Ectodermal cell (in vitro differentiated cells): Measurements from ENCODE around the gene PTTG2. TPM values are rescaled to one million over a fixed set of nuclear protein-coding genes. Genes with fewer than 3 reads are reported as not detected.
"Not testable (repeated sequence)": the region's sequence is repeated elsewhere in the genome, so short reads cannot be mapped to it uniquely, and the experiment has no call there.

Source experiments
- H3K27ac ChIP-seq: 2 replicates; pipeline ENCODE4 v1.7.0; 2013; ENCODE audit warnings: mild to moderate bottlenecking, low read depth, low read length; ENCODE audit not compliant: insufficient read depth, poor library complexity, severe bottlenecking
- H3K27me3 ChIP-seq: 2 replicates; pipeline ENCODE4 v1.7.0; 2013; ENCODE audit warnings: mild to moderate bottlenecking, low read length; ENCODE audit not compliant: insufficient read depth, control insufficient read depth, poor library complexity, severe bottlenecking
- H3K36me3 ChIP-seq: one replicate; pipeline ENCODE4 v1.7.0; 2013; ENCODE audit warnings: low read length; ENCODE audit not compliant: control insufficient read depth, insufficient read depth
- H3K4me1 ChIP-seq: one replicate; pipeline ENCODE4 v1.7.0; 2013; ENCODE audit warnings: low read length; ENCODE audit not compliant: control insufficient read depth, insufficient read depth
- H3K4me3 ChIP-seq: 2 replicates; pipeline ENCODE4 v1.7.0; 2013; ENCODE audit warnings: low read depth, low read length, control low read depth; ENCODE audit not compliant: insufficient read depth
- H3K9me3 ChIP-seq: 2 replicates; pipeline ENCODE4 v1.7.0; 2013; ENCODE audit warnings: mild to moderate bottlenecking, low read length, moderate library complexity; ENCODE audit not compliant: control insufficient read depth
- WGBS, 2 experiments: methylation state at CpG; one replicate each; pipeline ENCODE4 v1.1.7; 2013; ENCODE audit warnings: missing lambda C conversion rate in 2 of 2; 5-methylcytosine and 5-hydroxymethylcytosine counted together
- polyA plus RNA-seq, 4 experiments: library from polyadenylated mRNA; stranded (reverse); fragments of 50-300 nt; gene quantifications; one replicate each; pipeline ENCODE4 v1.2.3, GENCODE V29; 2013

The PTTG2 gene
- not detected for polyA plus RNA-seq (2013, experiment 1 of 4)
- not detected for polyA plus RNA-seq (2013, experiment 2 of 4)
- not detected for polyA plus RNA-seq (2013, experiment 3 of 4)
- not detected for polyA plus RNA-seq (2013, experiment 4 of 4)

- 95 to 96% methylated on average over 5 of the region's 5 CpGs for WGBS, 2 experiments
- H3K4me1 ChIP-seq = no peaks in the 10 kb centered on the region
- H3K36me3 ChIP-seq = no peaks in the 10 kb centered on the region
- H3K9me3 ChIP-seq = no peaks in the 10 kb centered on the region
- H3K4me3 ChIP-seq = no peak within 1 kb of the TSS
- no peak within 1 kb of the TSS for H3K27ac ChIP-seq
- H3K27me3 ChIP-seq = no peaks in the 10 kb centered on the region
Observed at GRCh38 chr4:37960098-37960497, at the start of gene PTTG2. Gene PTTG2, plus strand, starts transcription at chr4:37960398. Its CDS starts 37 bp downstream, at chr4:37960435.

- Histone ChIP-seq H3K27ac (no peak overlapping the region), H3K36me3 (no peaks in the 10 kb centered on the region), H3K9me3 (no peaks in the 10 kb centered on the region), H3K4me1 (no peaks in the 10 kb centered on the region), H3K4me3 (no peak overlapping the region), H3K27me3 (no peaks in the 10 kb centered on the region)
- 93 to 96% methylated on average over 3 of the region's 3 CpGs for WGBS, 2 experiments
Observed at GRCh38 chr4:37914539-37914938, 45.7 kb upstream of the PTTG2 start.

DNA sequence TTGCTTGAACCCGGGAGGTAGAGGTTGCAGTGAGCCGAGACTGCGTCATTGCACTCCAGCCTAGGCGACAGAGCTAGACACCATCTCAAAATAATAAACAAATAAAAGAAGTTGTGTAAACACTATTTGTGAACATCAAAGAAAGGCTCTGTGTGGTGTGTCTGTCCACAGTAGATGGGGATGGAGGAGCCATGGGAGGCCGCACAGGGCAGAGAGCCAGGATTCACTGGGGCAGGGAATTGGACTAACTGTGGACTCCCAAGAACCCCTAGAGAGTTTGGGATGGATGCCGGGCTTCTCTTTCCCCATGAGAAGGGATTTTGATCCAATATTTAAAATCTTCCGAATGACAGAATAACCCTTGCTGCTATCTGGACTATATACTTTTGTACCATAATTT lies 42.8 kb upstream of the PTTG2 start:
- no peaks in the 10 kb centered on the region for H3K27me3 ChIP-seq
- no peak overlapping the region for H3K27ac ChIP-seq
- no peaks in the 10 kb centered on the region for H3K4me1 ChIP-seq
- WGBS, 2 experiments = 86 to 91% methylated on average over 6 of the region's 7 CpGs
- H3K4me3 ChIP-seq = no peak overlapping the region
- no peaks in the 10 kb centered on the region for H3K9me3 ChIP-seq
- H3K36me3 ChIP-seq = no peaks in the 10 kb centered on the region

DNA sequence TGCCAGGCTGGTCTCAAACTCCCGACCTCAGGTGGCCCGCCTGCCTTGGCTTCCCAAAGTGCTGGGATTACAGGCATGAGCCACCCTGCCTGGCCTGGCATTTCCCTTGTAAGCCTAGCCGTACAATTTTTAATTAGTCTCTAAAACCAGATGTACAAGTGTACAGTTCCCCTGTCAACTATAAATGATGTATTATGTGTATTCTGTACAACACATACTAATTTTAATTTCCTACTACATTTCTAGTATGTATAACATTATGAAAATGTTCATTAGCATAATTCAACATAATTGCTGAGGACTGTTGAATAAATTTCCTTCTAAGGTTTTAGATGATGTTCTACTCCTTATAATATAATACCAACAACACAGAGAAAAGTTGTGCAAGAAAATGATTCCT lies 41.5 kb upstream of the PTTG2 start:
- WGBS, 2 experiments = 89 to 92% methylated on average over 3 of the region's 3 CpGs
- Histone ChIP-seq H3K27ac (no peak overlapping the region), H3K4me1 (no peaks in the 10 kb centered on the region), H3K9me3 (no peaks in the 10 kb centered on the region), H3K4me3 (no peak overlapping the region), H3K36me3 (no peaks in the 10 kb centered on the region), H3K27me3 (no peaks in the 10 kb centered on the region)

DNA sequence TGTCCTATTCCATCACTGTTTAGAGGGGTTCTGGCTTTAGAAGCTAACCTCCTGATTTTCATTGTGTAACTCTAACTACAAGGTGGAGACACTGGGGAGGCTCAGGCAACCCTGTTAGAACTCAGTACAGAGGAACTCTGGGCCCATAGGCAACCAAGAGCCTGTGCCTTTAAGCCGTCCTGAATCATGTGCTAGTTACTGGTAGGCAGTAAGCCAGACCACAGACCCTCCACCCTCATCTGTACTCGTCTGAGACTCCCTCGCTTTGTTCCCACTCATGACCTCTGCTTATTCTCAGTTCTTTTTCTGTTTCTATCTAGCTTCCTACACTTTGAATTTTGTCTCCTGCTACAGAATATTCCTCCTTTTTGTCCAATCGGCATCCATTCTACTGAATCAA lies 37.9 kb upstream of the PTTG2 start:
- H3K27me3 ChIP-seq = no peaks in the 10 kb centered on the region
- no peaks in the 10 kb centered on the region for H3K36me3 ChIP-seq
- no peak overlapping the region for H3K4me3 ChIP-seq
- H3K4me1 ChIP-seq = no peaks in the 10 kb centered on the region
- no peak overlapping the region for H3K27ac ChIP-seq
- no peaks in the 10 kb centered on the region for H3K9me3 ChIP-seq
- 88 to 91% methylated on average over 4 of the region's 4 CpGs for WGBS, 2 experiments

DNA sequence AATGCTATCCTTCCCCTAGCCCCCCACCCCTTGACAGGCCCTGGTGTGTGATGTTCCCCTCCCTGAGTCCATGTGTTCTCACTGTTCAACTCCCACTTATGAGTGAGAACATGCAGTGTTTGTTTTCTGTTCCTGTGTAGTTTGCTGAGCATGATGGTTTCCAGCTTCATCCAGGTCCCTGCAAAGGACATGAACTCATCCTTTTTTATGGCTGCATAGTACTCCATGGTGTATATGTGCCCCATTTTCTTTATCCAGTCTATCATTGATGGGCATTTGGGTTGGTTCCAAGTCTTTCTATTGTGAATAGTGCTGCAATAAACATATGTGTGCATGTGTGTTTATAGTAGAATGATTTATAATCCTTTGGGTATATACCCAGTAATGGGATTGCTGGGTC lies 37.1 kb upstream of the PTTG2 start:
- H3K4me3 ChIP-seq, H3K9me3 ChIP-seq, H3K27ac ChIP-seq, H3K4me1 ChIP-seq, H3K36me3 ChIP-seq, H3K27me3 ChIP-seq: not testable (repeated sequence)

DNA sequence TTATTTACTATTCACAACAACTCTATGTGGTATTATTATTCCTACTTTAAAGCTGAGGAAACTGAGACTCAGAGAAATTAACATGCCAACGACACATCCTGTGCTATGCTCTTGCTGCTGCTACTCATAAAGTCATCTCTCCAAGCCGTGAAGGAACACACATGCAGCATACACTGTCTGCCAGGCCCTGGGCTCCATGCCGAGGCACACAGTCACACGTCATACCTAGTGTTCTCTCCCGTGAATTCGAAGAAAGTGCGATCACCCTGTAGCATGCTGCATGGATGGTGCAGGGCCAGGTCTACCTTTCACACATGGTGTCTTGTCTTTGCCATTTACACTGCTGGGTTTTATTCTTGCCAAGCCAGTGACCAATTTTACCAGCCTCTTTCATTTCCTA lies 35.3 kb upstream of the PTTG2 start:
- no peak overlapping the region for H3K27ac ChIP-seq
- 79% methylated on average over 7 of the region's 7 CpGs for WGBS, 2 experiments
- no peaks in the 10 kb centered on the region for H3K27me3 ChIP-seq
- no peaks in the 10 kb centered on the region for H3K36me3 ChIP-seq
- no peak overlapping the region for H3K4me3 ChIP-seq
- H3K9me3 ChIP-seq = no peaks in the 10 kb centered on the region
- H3K4me1 ChIP-seq = no peaks in the 10 kb centered on the region

GRCh38 chr4:37927434-37927833 lies 32.8 kb upstream of the PTTG2 start:
- H3K27ac ChIP-seq = no peak overlapping the region
- H3K27me3 ChIP-seq = no peaks in the 10 kb centered on the region
- no peaks in the 10 kb centered on the region for H3K4me1 ChIP-seq
- no peaks in the 10 kb centered on the region for H3K9me3 ChIP-seq
- no peak overlapping the region for H3K4me3 ChIP-seq
- WGBS, 2 experiments = 93 to 95% methylated on average over 4 of the region's 4 CpGs
- no peaks in the 10 kb centered on the region for H3K36me3 ChIP-seq

DNA sequence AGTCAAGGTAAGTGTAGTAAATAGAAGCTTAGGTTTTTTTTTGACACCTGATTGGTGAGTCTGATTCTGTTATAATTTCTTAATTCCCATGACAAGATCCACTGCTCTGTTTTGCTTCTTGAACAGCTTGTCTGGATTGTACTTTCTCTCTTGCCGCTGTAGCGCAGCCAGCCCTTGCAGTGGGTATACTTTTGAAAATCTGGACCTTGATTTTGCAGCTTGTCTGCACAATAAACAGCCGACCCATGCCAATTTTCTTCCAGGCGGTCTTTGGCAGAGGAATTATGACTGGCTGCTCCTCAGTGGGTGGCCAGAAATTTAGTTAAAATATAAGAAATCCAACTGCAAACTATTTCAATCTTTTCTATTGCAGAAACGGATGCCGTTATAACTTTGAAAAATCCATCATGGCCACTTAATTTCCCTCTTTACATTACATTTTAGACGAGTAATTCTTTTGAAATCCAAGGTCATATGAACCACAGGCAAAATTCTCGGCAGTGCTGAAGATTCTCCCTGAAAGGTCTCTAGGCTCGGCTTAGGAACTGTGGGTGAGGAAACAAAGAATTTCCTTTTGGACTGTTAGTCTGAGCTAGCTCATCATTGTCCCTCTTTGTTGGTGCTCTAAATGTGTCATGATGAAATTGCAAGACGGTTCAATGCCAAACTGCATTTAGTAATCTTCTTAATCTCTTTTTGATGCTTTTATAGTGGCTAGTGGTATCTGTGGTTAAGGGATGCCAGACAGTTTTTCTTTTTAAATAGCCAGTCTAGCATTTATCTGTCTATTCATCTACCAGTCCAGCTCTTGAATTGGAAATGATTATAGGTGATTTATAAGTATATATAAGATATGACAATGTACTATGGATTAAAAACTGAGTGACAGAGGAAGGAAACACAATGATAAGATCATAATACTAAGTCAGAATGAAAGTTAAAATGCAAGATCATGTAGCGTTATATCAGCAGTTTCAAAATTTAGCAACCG lies 31.5 kb upstream of the PTTG2 start:
- Histone ChIP-seq H3K27me3 (no peaks in the 10 kb centered on the region), H3K4me3 (no peak overlapping the region), H3K9me3 (no peaks in the 10 kb centered on the region), H3K27ac (no peak overlapping the region), H3K36me3 (no peaks in the 10 kb centered on the region), H3K4me1 (no peaks in the 10 kb centered on the region)
- 90 to 91% methylated on average over 12 of the region's 12 CpGs for WGBS, 2 experiments

DNA sequence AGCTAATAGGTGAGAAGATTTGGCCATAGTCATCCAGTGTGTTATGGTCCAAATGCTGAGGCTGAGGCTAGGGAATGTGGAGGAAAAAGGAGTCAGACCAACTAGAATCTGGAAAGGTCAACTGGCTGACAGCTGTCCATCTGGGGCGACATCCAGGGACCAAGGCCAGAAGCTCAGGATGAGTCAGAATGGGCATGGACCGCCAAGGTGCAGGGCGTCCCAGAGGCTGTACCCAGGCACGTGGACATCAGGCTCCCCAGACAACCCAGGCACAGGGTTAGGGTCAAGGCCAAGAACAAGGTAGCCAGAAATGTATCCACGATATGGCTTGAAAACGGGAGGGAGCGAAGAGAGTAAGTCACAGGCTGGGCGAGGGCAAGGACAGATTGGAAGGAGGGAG lies 26.1 kb upstream of the PTTG2 start:
- Histone ChIP-seq H3K9me3 (no peaks in the 10 kb centered on the region), H3K36me3 (no peaks in the 10 kb centered on the region), H3K4me1 (no peaks in the 10 kb centered on the region), H3K27ac (no peak overlapping the region), H3K4me3 (no peak overlapping the region), H3K27me3 (no peaks in the 10 kb centered on the region)
- 92 to 95% methylated on average over 8 of the region's 8 CpGs for WGBS, 2 experiments
